ENCODE data around the gene NRL. TPM values are rescaled to one million over a fixed set of nuclear protein-coding genes. Genes with fewer than 3 reads are reported as not detected.

The NRL gene
- polyA plus RNA-seq, 1 donor (not counting 4 experiments of a cell fraction or from before 2014, with no cell fraction given): 0.29 TPM

GRCh38 chr14:24081739-24082211, 33.0 kb downstream of the NRL start:
- Histone ChIP-seq H3K79me2 (ENCODE audit: control insufficient read depth, insufficient read depth, low read length) (no peaks in the 10 kb centered on the region), H3K9ac (ENCODE audit: control insufficient read depth, extremely low read depth, insufficient read depth, low read length) (no peak overlapping the region), H3K4me3 (ENCODE audit: control insufficient read depth in 2 of 3, extremely low read depth in 1 of 3, insufficient read depth in 2 of 3, low read depth in 1 of 3, low read length in 3 of 3) (peak overlapping the region in 1 of 3 experiments; percentile 41), H2AFZ (ENCODE audit: control insufficient read depth, low read length) (no peak overlapping the region), H3K9me1 (ENCODE audit: control insufficient read depth, extremely low read depth, insufficient read depth, low read length) (no peaks in the 10 kb centered on the region), H3K9me3 (ENCODE audit: control insufficient read depth, low read depth, low read length) (no peaks in the 10 kb centered on the region), H3K27me3 (ENCODE audit: control insufficient read depth, extremely low read depth, insufficient read depth, low read length) (peaks cover 14% of the 10 kb centered on the region), H3K4me2 (ENCODE audit: control insufficient read depth, extremely low read depth, insufficient read depth, low read depth, low read length) (peak overlapping the region; percentile 86), H3K27ac (ENCODE audit: control insufficient read depth, insufficient read depth, low read length) (no peak overlapping the region), H4K20me1 (ENCODE audit: control insufficient read depth, extremely low read depth, insufficient read depth, low read length) (no peaks in the 10 kb centered on the region), H3K36me3 (ENCODE audit: control insufficient read depth in 2 of 2, extremely low read depth in 1 of 2, insufficient read depth in 2 of 2, low read length in 2 of 2) (no peaks in the 10 kb centered on the region), H3K4me1 (ENCODE audit: control insufficient read depth, extremely low read depth, insufficient read depth, low read length) (peaks cover 5% of the 10 kb centered on the region)
- DNase-seq (ENCODE audit: low read depth, low spot score) (no peak), FAIRE-seq (no peak)
- TF ChIP-seq EZH2 (IDR thresholded peaks at IDR 0.05; ENCODE audit: low read length) (no peak), CTCF (optimal IDR thresholded peaks at IDR 0.05 in 1 of 3, IDR thresholded peaks at IDR 0.05 in 1 of 3, conservative IDR thresholded peaks at IDR 0.05 in 1 of 3; ENCODE audit: extremely low read depth in 1 of 3, insufficient read depth in 2 of 3, low read length in 3 of 3) (no peak)
- dilution Hi-C loops (cut with MboI; ENCODE audit: extremely low pct_ligation_motif_present, low sequenced_read_pairs): no loop called here

- Histone ChIP-seq H3K79me2 (ENCODE audit: control insufficient read depth, insufficient read depth, low read length) (no peaks in the 10 kb centered on the region), H3K27me3 (ENCODE audit: control insufficient read depth, extremely low read depth, insufficient read depth, low read length) (peaks cover 14% of the 10 kb centered on the region), H3K9me1 (ENCODE audit: control insufficient read depth, extremely low read depth, insufficient read depth, low read length) (no peaks in the 10 kb centered on the region), H3K4me2 (ENCODE audit: control insufficient read depth, extremely low read depth, insufficient read depth, low read depth, low read length) (peak overlapping the region; percentile 86), H3K4me1 (ENCODE audit: control insufficient read depth, extremely low read depth, insufficient read depth, low read length) (peaks cover 5% of the 10 kb centered on the region), H3K9me3 (ENCODE audit: control insufficient read depth, low read depth, low read length) (no peaks in the 10 kb centered on the region), H3K9ac (ENCODE audit: control insufficient read depth, extremely low read depth, insufficient read depth, low read length) (peak overlapping the region; percentile 22), H3K36me3 (ENCODE audit: control insufficient read depth in 2 of 2, extremely low read depth in 1 of 2, insufficient read depth in 2 of 2, low read length in 2 of 2) (no peaks in the 10 kb centered on the region), H3K4me3 (ENCODE audit: control insufficient read depth in 2 of 3, extremely low read depth in 1 of 3, insufficient read depth in 2 of 3, low read depth in 1 of 3, low read length in 3 of 3) (peak overlapping the region; percentile 41 to 73 (median 56)), H2AFZ (ENCODE audit: control insufficient read depth, low read length) (peak overlapping the region; percentile 82), H4K20me1 (ENCODE audit: control insufficient read depth, extremely low read depth, insufficient read depth, low read length) (no peaks in the 10 kb centered on the region), H3K27ac (ENCODE audit: control insufficient read depth, insufficient read depth, low read length) (no peak overlapping the region)
- dilution Hi-C loops (cut with MboI; ENCODE audit: extremely low pct_ligation_motif_present, low sequenced_read_pairs): no loop called here
- no peak for DNase-seq (ENCODE audit: low read depth, low spot score)
- TF ChIP-seq CTCF (optimal IDR thresholded peaks at IDR 0.05 in 1 of 3, IDR thresholded peaks at IDR 0.05 in 1 of 3, conservative IDR thresholded peaks at IDR 0.05 in 1 of 3; ENCODE audit: extremely low read depth in 1 of 3, insufficient read depth in 2 of 3, low read length in 3 of 3) (no peak), EZH2 (IDR thresholded peaks at IDR 0.05; ENCODE audit: low read length) (no peak)
- FAIRE-seq: no peak
Observed at GRCh38 chr14:24080888-24081738, 33.6 kb downstream of the NRL start.

All from keratinocyte (primary cell).